IPS-NIHi7 (cell line): ENCODE measurements around the gene TENT4A.
"Not testable (repeated sequence)": the region's sequence is repeated elsewhere in the genome, so short reads cannot be mapped to it uniquely, and the experiment has no call there.

Experiments
- DNase-seq: peaks from one replicate; pipeline ENCODE4 v3.0.0; 2012; ENCODE audit warnings: mixed read lengths; ENCODE audit errors: extremely low spot score

TENT4A gene

DNA sequence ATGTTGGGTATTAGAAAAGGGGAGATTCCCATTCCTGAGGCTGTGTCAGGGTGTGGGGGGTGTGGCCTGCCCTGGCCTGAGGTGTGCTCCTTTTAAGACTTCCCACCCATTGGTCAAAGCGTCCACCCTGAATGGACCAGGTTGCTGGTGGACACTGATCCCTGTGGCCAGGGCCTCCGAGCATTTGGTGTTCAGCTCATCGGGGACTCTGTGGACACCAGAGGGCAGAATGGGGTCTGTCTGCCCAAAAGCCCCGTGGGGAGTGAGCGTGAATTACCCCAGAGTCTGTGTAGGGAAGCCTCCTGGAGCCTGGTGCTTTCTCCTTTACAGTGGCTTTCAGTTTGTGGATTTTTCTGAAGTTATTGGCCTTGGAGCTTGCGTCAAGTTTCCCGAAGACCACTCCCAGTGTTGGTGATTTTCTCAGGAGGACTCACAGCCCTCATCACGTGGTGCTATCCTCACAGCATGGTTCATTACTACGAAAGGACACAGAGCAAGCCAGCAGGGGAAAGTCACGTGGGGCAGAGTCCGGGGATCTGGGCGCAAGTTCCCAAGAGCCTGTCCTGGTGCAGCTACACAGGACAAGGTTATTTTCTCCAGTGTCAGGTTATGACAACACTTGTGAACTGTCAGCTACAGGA lies 55.5 kb downstream of the TENT4A start:
- DNase-seq = no peak

- no peak for DNase-seq
Observed at GRCh38 chr5:6770826-6771607, 57.8 kb downstream of the TENT4A start.

GRCh38 chr5:6772886-6773285 lies 59.7 kb downstream of the TENT4A start:
- DNase-seq = no peak

DNA sequence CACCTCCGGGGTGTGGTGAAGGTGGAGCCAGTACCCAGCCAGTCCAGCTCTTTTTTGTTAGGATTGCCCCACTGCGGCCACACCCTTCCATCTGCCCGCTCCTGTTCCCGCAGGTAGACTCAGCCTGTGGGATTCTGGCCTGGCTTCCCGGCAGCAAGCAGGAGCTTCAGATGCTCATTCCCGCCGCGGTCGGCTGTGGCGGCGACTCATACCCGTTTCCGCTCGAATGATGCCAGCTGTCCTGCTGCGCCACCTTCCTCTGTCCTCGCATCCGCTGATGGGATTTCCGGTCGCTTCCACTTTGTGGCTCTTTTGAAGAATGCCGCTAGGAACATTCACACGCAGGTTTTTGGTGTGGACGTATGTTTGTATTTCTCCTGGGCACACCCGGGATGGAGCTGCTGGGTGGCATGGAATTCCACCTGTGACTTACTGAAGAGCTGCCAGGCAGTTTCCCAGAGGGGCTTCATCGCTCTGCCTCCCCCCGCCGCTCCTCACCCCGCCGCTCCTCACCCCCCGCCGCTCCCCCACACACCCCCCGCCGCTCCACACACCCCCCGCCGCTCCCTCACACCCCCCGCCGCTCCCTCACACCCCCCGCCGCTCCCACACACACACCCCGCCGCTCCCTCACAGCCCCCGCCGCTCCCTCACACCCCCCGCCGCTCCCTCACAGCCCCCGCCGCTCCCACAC lies 60.3 kb downstream of the TENT4A start:
- DNase-seq = no peak

- not testable (repeated sequence) for DNase-seq
Observed at GRCh38 chr5:6774207-6774606, 61.0 kb downstream of the TENT4A start.

GRCh38 chr5:6774721-6775204 lies 61.5 kb downstream of the TENT4A start:
- no peak for DNase-seq

- no peak for DNase-seq
Observed at GRCh38 chr5:6775571-6775970, 62.3 kb downstream of the TENT4A start.

DNA sequence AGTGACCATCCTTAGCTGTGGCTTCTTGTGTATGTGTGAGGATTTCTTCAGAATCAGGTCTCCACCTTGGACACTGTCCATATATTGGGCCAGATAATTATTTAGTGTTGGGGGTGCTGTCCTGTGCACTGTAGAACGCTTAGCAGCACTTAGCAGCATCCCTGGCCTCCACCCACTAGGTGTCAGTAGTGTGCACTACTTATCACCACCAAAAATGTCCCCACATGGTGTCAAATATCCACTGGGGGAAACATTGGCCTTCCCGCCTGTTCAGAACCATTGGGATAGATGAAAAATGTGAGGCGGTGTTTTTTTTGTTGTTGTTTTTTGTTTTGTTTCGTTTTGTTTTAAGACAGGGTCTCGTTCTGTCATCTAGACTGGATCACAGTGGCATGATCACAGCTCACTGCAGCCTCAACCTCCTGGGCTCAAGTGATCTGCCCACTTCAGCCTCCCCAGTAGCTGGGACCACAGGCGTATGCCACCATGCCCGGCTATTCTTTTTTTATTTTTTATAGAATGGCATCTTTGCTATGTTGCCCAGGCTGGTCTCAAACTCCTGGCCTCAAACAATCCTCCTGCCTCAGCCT lies 67.7 kb downstream of the TENT4A start:
- no peak for DNase-seq

- DNase-seq = no peak
Observed at GRCh38 chr5:6781716-6782115, 68.5 kb downstream of the TENT4A start.

- DNase-seq = no peak
Observed at GRCh38 chr5:6783787-6784186, 70.6 kb downstream of the TENT4A start.

DNA sequence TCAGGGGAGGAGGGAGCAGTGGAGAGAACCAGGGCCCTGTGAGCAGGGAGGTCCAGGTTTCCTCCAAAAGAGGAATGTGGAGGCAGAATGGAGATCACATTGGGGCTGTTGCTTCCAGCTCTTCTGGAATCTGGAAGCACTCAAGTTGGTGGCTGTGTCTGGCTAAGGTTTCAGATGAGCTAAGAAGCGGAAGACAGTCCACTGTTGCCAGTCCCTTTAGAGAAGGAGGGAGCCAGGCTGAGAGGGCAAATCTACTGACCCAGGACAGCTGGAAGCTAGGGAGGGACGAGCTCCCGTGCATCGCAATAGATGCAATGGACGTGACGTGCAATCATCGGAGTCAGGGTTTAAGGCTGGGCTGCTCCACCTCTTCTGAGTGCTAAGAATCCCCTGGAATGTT lies 71.2 kb downstream of the TENT4A start:
- no peak for DNase-seq

DNA sequence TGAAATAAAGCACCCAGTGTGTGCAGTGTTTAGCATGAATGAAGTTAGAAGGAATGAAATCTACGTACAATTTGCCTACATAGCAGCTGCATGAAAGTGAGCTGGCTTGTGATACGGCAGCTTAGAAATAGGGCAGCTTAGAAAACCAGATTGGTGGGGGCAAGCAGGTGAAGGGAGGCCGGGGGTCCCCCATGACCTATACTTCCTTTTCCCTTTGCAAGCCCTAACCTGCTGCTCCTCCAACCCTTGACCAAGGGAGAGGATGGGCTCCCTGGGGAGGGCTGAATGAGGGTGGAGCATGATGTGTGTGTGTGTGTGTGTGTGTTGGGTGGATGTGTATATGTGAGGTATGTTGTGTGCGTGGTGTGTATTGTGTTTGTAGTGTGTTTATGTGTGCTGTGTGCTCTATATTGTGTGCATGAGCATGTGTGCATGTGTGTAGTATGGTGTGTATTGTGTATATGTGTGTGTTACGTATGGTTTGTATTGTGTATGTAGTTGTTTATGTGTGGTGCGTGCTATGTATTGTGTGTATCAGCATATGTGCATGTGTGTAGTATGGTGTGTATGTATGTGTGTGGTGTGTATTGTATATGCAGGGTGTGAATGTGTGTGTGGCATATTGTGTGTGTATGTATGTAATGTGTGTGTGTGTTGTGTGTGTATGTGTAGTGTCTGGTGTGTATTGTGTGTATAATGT lies 72.1 kb downstream of the TENT4A start:
- DNase-seq = no peak

DNA sequence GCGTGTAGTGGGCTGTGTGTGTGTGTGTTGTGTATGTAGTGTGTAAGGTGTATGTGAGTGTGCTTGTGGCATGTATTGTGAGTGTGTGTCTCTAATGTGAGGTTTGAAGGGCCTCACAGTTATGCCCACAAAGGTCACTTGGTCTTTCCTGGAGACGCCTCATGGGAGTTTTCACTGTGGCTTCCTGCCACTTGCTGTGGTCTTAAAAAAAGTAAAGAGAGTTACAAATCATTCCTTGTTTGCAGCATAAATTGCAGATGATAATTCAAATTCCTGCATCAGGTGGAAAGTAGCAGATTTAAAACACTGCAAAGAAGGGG lies 72.6 kb downstream of the TENT4A start:
- DNase-seq = no peak

DNA sequence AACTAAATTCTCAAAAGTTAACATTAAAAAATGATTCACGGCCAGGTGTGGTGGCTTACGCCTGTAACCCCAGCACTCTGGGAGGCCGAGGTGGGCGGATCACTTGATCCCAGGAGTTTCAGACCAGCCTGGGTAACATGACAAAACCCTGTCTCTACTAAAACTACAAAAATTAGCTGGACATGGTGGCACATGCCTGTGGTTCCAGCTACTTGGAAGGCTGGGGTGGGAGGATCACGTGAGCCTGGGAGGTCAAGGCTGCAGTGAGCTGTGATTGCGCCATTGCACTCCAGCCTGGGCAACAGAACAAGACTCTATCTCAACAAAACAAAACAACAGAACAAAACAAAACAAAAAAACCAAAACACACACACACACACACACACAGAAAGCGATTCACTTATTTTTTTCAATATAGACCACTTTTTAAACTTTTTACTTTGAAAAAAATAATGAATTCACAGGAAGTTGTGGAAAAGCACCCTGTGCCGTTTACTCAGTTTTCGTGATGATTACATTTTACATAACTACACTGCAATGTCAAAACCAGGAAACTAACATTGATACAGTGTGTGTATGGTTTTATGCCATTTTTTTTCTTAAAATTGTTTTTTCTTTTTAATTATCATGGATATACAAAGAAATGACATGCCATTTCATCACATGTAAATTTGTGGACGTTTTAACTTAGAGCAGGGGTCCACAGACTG lies 73.7 kb downstream of the TENT4A start:
- DNase-seq = no peak

DNA sequence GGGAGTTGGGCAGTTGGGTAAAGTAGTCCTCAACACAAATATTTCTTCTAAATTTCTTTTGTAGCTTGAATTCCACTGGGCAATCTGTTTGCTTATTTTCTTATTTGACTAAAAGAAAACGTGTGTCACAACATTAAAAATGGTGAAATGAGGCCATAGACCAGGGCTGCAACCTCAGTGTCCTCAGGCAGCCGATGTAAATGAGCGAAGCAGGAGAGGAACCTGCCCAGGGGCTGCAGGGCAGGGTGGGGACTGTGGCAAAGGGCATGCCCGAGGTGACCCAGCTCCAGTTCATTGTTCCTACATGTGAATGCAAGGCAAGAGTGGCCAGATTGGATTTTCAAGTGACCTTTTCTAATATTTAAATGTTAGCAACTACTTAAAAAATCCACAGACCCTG lies 74.7 kb downstream of the TENT4A start:
- no peak for DNase-seq

- no peak for DNase-seq
Observed at GRCh38 chr5:6788439-6788838, 75.2 kb downstream of the TENT4A start.

DNA sequence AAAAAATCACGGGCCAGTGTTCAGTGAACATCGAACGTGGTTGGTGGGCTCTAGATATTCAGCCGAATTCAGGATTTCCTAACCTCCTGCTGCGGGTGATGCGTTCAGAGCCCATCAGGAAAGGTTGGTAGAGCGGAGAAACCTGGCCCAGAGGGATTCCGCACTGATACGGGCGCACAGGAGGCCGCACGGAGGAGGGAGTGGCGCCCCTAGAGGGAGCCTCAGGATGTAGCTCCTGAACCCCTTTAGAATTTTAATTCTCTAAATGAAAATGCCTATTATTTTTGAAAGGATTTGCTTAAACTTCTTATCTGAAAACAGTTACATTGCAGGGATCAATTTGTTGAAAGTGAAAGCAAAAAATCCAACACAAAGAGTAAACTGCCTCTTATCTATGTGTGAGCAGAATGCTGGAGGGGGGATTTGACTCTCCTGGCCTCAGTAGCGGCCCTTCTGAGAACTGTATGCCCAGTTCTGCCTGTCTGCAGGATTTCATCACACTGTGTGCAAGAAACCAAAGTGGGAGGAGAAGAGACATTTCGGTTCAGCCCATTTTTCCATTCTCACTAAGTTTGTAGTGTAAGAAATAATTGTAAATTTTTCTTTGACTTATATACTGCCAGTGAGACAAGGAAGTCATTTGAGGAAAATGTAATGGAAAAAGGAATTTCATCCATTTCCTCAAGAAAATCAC lies 75.9 kb downstream of the TENT4A start:
- peak; percentile 63 for DNase-seq

GRCh38 chr5:6790346-6790865 lies 77.2 kb downstream of the TENT4A start:
- DNase-seq = no peak

DNA sequence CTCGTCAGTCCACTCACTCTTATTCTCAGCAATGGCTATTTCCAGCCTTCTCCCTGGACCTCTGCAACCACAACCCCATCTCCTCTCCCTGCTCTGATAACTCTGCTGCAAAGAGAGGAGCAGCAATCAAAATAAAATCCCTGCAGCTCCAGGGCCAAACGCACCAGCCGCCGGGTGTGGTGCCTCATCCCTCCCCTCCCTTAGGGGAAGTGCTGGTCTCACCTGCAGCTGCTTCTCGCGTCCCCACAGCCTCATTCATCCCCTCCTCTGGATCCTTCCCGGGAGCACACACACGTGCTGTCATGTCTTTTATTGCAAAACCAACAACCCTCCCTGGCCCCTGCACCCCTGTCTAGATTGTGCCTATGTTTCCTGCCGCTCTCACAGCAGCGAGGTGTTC lies 77.8 kb downstream of the TENT4A start:
- no peak for DNase-seq

DNA sequence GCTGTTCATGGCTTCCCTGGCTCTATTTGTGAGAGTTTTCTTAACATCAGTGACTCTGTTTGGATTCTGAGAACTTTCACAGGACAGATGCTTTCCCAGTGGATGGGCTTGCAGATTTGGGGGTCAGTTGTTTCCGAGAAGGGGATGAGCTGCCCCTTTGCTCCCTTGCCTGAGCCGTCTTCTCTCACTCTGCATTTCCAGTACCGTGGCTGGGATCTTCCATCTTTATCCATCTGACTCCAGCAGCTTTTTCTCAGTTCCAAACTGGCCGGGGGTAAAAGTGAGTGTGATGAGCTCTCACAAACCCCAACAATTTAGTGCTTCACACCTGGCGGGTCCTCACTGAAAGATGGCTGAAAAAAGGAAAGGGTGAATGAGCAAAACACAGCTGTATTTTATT lies 79.1 kb downstream of the TENT4A start:
- no peak for DNase-seq
